ENCODE data around the gene NR1D1. TPM values are rescaled to one million over a fixed set of nuclear protein-coding genes. Genes with fewer than 3 reads are reported as not detected.

Gene NR1D1
- total RNA-seq, 2 experiments from 2014 or later = 5.0 to 5.8 TPM

DNA sequence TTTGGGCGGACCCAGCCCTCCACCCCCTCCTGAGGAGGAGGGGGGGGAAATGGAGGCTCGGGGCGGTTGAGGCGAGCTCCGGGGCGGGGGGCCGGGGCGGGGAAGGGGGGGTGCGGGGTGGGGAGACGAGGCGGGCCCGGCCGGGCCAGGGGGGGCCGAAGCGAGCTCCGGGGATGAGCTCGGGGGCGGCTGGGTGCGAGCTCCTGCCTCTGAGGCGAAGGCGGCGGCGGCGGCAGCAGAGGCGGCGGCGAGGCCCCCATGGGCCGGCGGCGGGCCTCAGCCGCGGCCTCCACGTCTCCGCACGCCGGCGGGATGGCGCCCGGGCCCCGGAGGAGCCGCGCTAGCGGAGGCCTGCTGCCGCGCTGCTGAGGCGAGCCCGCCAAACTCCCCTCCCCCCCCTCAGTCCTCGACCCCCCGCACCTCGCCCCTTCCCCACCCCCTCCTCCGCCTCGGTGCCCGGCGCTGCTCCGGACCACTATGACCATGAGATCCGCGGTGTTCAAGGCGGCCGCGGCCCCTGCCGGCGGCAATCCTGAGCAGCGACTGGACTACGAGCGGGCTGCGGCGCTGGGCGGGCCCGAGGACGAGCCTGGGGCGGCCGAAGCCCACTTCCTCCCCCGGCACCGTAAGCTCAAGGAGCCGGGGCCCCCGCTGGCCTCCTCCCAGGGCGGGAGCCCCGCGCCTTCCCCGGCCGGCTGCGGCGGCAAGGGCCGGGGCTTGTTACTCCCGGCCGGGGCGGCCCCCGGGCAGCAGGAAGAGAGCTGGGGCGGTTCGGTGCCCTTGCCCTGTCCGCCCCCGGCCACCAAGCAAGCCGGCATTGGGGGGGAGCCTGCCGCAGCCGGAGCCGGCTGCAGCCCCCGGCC is 22.0 kb upstream of the NR1D1 start:
- peak; percentile 68 for DNase-seq
- POLR2A ChIA-PET = interaction anchor here (0.7 to 5.6 kb wide), 13 partner anchors 9 to 166 kb away, joined by 3 to 48 read pairs (median 6); partner anchors contain the start of genes CASC3, CDC6, CSF3 and NR1D1
- no peak overlapping the region for H3K27ac Mint-ChIP-seq
- H3K4me3 Mint-ChIP-seq = peak overlapping the region; percentile 58
- no peaks in the 10 kb centered on the region for H3K9me3 Mint-ChIP-seq
- H3K4me1 Mint-ChIP-seq = peaks cover 34% of the 10 kb centered on the region
- H3K27me3 Mint-ChIP-seq = no peaks in the 10 kb centered on the region
- peaks cover 20% of the 10 kb centered on the region for H3K36me3 Mint-ChIP-seq
- peak; percentile 33 for ATAC-seq (ENCODE audit: low read depth)

DNA sequence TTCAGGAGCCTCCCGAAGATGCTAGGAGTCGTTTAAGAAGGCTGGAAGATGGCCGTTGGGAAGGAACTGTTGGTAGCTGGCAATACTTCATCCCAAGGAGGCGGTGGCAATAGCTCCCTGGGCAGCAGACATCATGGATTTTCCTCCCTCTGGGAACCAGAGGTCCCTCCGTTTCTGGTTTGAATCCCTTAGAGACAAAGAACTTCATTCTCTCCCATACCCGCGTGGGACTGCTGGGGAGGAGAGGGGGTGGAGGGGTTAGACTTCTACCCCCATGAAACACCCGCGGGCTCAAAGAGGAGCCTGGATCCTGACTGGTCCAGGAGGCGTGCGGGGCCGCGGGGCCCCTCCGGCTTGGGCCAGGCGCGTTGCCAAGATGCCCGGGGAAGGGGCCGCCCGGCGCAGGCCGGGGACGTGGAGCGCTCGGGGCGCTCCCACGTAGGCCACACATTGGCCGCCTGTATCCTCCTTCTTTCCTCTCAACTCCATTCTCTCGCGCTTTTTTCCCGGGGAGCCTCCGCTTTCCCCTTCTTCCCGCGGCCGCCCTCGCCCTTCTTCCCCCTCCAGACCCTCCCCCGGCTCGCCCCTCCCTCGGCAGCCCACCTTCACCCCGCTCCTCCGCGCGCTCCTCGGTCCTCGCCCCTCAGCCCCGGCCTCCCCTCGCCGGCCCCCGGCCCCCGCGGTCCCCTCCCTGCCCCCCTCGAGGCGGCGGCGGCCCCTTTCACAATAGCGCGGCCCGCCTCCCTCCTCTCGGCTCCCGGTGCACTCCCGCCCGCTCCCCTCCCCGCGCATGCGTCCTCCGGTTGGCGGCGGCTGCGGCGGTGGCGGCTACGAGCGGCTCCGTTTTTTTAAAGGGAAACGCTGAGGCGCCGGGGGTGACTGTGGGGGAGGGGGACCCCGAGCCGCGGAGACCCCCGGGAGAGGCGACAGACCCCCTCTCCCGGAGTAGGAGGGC is 21.1 kb upstream of the NR1D1 start, which contains the start of gene MSL1:
TSS of gene MSL1 (plus strand) at position 791 of the 955 bp plus-strand sequence. CDS start 642 bp downstream, outside the sequence.
- Mint-ChIP-seq H3K27me3 (no peaks in the 10 kb centered on the region), H3K27ac (peak within 1 kb of the TSS; percentile 75), H3K4me3 (peak within 1 kb of the TSS; percentile 81), H3K4me1 (peaks cover 33% of the 10 kb centered on the region), H3K9me3 (no peaks in the 10 kb centered on the region), H3K36me3 (peaks cover 17% of the 10 kb centered on the region)
- DNase-seq = peak; percentile 91
- POLR2A ChIA-PET = interaction anchor here (0.7 to 5.6 kb wide), 8 partner anchors 8 to 141 kb away, joined by 3 to 48 read pairs (median 10); partner anchors contain the start of genes CASC3, NR1D1, PSMD3 and WIPF2
- peak; percentile 60 for ATAC-seq (ENCODE audit: low read depth)

DNA sequence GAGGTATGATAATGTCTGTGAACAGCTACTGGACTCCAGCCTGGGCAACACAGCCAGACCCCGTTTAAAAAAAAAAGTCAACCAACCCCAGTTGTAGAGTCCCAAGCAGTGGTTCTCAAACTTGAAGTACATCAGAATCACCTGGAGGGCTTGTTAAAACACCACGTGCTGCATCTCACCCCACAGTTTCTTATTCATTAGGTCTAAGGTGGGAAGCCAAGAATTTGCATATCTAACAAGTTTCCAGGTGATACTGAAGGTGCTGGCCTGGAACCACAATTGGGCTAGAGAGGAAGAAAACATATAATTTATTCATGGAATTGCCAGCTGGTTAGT is 14.7 kb upstream of the NR1D1 start:
- Mint-ChIP-seq H3K27ac (no peak overlapping the region), H3K4me3 (no peak overlapping the region), H3K9me3 (no peaks in the 10 kb centered on the region), H3K27me3 (no peaks in the 10 kb centered on the region), H3K36me3 (no peaks in the 10 kb centered on the region), H3K4me1 (peaks cover 40% of the 10 kb centered on the region)
- POLR2A ChIA-PET = interaction anchor here (0.5 to 3.0 kb wide), 4 partner anchors 9 to 76 kb away, joined by 3 to 45 read pairs (median 13); partner anchors contain the start of gene MSL1
- DNase-seq (no peak), ATAC-seq (ENCODE audit: low read depth) (no peak)

DNA sequence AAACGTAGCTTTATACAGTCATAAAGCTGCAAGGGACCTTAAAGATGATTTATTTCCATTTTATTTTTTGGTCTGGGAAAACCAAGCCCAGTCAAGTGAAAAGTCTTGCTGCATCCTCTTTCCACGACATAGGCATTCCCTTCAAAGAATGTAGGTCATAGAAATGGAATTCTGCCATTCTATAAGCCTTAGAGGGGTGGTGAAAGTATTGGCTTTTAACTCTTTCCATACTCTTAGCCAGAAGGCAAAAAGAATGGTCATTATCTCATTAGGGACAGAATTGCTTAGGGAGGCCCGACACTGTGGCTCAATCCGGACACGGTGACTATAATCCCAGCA is 13.5 kb upstream of the NR1D1 start:
- no peaks in the 10 kb centered on the region for H3K36me3 Mint-ChIP-seq
- H3K27ac Mint-ChIP-seq = peak overlapping the region; percentile 57
- H3K4me1 Mint-ChIP-seq = peaks cover 44% of the 10 kb centered on the region
- peak overlapping the region; percentile 94 for H3K4me3 Mint-ChIP-seq
- no peaks in the 10 kb centered on the region for H3K27me3 Mint-ChIP-seq
- POLR2A ChIA-PET = interaction anchor here (0.6 to 5.3 kb wide), 12 partner anchors 10 to 218 kb away, joined by 3 to 46 read pairs (median 6); partner anchors contain the start of genes CASC3, MED24, MSL1 and NR1D1
- DNase-seq = no peak
- no peaks in the 10 kb centered on the region for H3K9me3 Mint-ChIP-seq
- ATAC-seq (ENCODE audit: low read depth) = no peak

DNA sequence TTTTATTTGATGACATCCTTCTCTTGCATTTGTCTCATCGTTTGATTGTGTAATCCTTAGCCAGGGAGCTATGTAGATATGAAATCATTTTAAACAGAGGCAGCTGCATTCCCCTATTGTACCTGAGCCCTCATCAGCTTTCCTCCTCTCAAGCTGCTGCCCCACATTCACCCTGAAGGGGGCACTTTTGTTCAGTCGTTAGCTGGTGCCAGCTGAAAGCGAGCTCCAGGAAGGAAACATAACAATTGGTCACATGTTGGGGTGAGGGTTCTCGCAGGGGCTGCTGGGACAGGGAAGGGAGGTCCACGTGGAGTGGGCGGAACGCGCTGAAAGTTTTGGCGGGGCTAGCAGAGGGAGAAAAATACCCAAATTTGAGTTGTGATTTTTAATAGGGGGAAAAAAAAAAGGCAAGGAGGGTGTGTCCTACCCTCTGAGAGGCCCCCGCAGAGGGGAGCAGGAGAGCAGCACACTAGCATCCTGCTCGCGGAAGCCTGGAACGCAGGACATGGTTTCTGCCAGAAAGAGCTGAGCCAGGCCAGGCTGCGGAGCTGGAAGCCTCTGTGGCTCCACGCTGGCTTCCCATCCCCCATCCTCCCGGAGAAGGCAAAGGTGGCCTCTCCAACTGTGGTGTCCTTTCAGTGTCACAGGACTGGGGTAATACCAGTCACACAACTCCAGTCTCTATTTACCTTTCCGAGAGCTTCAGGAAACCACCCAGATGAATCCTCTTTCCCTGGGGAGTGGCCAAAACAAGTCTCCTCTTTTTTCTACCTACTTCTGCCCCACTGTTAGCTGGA is 12.9 kb upstream of the NR1D1 start:
- no peaks in the 10 kb centered on the region for H3K36me3 Mint-ChIP-seq
- no peaks in the 10 kb centered on the region for H3K27me3 Mint-ChIP-seq
- POLR2A ChIA-PET = interaction anchor here (0.6 to 5.3 kb wide), 19 partner anchors 10 to 218 kb away, joined by 3 to 46 read pairs (median 3); partner anchors contain the start of genes CASC3, MED24, MSL1 and NR1D1
- DNase-seq (peak; percentile 86), ATAC-seq (ENCODE audit: low read depth) (peak; percentile 85)
- peak overlapping the region; percentile 80 for H3K27ac Mint-ChIP-seq
- H3K9me3 Mint-ChIP-seq = no peaks in the 10 kb centered on the region
- H3K4me3 Mint-ChIP-seq = peak overlapping the region; percentile 94
- H3K4me1 Mint-ChIP-seq = peaks cover 45% of the 10 kb centered on the region

DNA sequence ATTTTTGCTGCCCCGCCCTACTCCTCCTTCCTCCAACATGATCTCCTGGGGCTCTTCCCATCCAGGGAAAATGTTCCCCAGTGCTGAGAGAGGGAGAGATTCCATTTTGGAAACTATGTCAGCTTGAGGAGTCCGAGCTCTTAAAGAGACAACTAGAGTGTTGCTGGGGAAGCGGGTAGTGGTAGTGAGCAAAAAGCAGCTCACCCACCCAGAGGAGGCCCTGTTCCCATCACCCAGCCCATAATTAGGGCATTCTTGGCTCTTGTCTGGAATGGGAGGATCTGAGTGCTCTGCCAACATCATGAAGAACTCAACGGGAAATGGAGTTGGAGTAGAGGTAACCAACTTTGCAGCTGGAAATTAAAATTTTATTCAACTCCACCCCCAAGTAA is 12.3 kb upstream of the NR1D1 start:
- H3K27ac Mint-ChIP-seq = peak overlapping the region; percentile 80
- no peaks in the 10 kb centered on the region for H3K36me3 Mint-ChIP-seq
- peaks cover 48% of the 10 kb centered on the region for H3K4me1 Mint-ChIP-seq
- H3K4me3 Mint-ChIP-seq = peak overlapping the region; percentile 94
- peaks cover 3% of the 10 kb centered on the region for H3K27me3 Mint-ChIP-seq
- no peaks in the 10 kb centered on the region for H3K9me3 Mint-ChIP-seq
- POLR2A ChIA-PET = interaction anchor here (0.7 to 5.3 kb wide), 14 partner anchors 10 to 106 kb away, joined by 3 to 46 read pairs (median 8); partner anchors contain the start of genes CASC3, MED24, MSL1 and NR1D1
- no peak for ATAC-seq (ENCODE audit: low read depth)
- DNase-seq = no peak

DNA sequence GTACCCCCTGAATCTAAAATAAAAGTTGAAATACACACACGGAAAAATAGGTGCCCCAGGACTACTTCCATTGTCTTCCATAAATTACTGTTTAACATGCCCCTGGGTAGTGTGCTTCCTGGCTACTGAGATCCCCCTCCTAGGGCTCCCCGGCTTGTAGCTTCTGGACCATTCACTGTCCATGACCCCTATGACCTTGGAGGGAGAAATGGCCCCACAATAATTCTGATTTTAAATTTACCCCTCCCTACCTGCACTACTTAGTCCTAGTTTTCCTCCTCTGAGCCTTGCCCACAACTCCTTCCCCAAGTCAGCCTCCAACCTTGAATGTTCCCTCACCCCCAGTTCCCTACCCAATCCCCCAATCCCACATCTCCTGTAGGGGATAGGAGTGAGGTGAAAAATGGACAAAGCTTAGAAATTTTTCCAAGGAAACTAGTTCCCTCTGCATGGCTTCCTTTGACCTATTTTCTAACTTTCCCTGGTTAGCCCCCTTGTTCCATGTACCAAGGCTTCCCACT is 11.9 kb upstream of the NR1D1 start:
- peak overlapping the region; percentile 35 for H3K4me3 Mint-ChIP-seq
- H3K27me3 Mint-ChIP-seq = peaks cover 3% of the 10 kb centered on the region
- peak overlapping the region; percentile 89 for H3K27ac Mint-ChIP-seq
- POLR2A ChIA-PET = interaction anchor here (0.6 to 5.3 kb wide), 15 partner anchors 9 to 913 kb away, joined by 3 to 46 read pairs (median 10); partner anchors contain the start of genes CASC3, MED24, MSL1 and NR1D1
- no peaks in the 10 kb centered on the region for H3K9me3 Mint-ChIP-seq
- ATAC-seq (ENCODE audit: low read depth) = no peak
- DNase-seq = no peak
- H3K36me3 Mint-ChIP-seq = no peaks in the 10 kb centered on the region
- H3K4me1 Mint-ChIP-seq = peaks cover 53% of the 10 kb centered on the region

DNA sequence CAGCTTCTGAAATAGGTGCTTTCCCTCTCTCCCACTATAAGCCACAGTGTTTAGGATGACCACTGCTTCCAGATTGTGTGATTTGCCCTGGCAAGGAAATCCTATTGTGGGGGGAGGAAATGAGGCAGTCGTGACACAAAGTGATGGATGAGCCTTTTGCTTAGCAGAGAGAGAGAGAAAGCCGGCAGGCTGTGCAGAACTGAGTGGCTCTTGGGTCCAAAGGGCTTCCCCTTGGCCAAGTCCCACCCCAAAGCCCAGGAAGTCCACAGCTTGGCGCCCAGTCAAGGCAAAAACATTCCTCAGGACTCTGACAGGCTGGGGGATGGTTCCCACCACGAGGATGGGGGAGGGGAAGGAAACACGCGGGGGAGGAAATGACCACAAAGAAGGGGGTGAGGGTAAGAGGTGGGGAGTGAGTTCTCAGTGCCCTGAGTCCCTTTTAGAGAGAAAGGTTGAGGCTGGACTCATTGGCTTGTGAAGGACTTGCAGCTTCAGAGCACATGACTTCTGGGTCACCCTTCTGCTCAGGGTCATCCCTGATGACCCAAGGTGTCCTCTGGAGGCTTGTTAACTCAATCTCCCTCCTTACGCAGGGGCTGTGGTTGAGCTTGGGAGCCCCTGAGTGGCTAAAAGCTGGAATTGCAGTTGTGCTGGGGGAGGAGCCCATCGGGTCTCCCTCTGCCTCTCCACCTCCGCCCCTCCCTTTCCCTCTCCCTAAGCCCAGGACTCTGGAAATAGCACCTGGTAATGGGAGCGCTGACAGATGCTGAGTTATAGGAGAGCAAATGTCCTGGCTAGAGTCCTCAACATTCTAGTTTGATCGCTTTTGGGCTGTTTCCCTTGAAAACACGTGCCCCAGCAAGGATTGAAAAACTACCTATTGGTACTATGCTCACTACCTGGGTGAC is 11.1 kb upstream of the NR1D1 start:
- DNase-seq (peak; percentile 72), ATAC-seq (ENCODE audit: low read depth) (peak; percentile 48)
- H3K4me3 Mint-ChIP-seq = peak overlapping the region; percentile 74
- POLR2A ChIA-PET = interaction anchor here (0.6 to 5.3 kb wide), 11 partner anchors 8 to 913 kb away, joined by 3 to 46 read pairs (median 10); partner anchors contain the start of genes CASC3, MED24, MSL1 and NR1D1
- no peaks in the 10 kb centered on the region for H3K36me3 Mint-ChIP-seq
- H3K27me3 Mint-ChIP-seq = peaks cover 8% of the 10 kb centered on the region
- H3K9me3 Mint-ChIP-seq = no peaks in the 10 kb centered on the region
- H3K27ac Mint-ChIP-seq = peak overlapping the region; percentile 89
- H3K4me1 Mint-ChIP-seq = peaks cover 60% of the 10 kb centered on the region

DNA sequence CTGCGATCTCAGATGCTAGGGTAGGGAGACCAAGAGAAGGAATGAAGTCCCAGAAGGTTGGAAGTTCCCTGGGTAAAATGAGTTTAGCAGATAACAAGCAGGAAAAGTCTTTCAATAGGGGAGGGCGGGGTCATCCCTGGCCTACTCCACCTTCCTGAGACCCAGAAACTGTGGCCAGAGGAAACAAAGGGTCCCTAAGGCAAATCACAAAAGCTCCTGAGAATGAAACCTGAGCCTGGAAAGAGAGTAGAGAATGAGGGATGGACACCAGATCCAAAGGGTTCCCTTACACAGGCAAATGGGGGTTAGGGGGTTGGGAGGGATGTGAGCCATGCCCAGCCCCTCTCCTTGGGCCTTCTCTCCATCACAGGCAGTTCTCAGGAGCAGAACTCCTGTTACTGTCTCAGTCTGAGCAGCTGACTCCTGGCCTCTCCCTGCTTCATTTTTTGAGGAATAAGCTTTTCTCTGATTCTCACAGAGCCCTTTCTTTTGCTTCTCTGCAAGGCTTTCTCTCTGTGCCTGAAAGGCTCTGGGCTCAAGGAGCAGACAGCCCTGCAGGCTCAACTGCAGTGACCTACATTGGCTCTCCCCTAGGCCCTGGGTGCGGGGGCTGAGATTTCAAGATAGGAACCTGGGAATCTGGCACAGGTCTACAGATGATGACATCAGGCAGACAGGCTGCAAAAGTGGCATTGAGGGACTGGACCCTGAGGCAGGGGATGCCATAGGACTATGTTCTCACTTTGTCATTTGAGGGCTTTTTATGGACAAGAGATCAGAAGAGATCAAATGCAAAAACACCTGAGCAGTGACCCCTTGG is 9.8 kb upstream of the NR1D1 start:
- H3K4me3 Mint-ChIP-seq = no peak overlapping the region
- H3K27me3 Mint-ChIP-seq = peaks cover 12% of the 10 kb centered on the region
- POLR2A ChIA-PET = interaction anchor here (0.6 to 5.3 kb wide), 8 partner anchors 10 to 428 kb away, joined by 3 to 46 read pairs (median 8); partner anchors contain the start of genes MED24, MSL1, NR1D1 and THRA
- DNase-seq (no peak), ATAC-seq (ENCODE audit: low read depth) (no peak)
- H3K27ac Mint-ChIP-seq = peak overlapping the region; percentile 52
- no peaks in the 10 kb centered on the region for H3K9me3 Mint-ChIP-seq
- peaks cover 68% of the 10 kb centered on the region for H3K4me1 Mint-ChIP-seq
- no peaks in the 10 kb centered on the region for H3K36me3 Mint-ChIP-seq

DNA sequence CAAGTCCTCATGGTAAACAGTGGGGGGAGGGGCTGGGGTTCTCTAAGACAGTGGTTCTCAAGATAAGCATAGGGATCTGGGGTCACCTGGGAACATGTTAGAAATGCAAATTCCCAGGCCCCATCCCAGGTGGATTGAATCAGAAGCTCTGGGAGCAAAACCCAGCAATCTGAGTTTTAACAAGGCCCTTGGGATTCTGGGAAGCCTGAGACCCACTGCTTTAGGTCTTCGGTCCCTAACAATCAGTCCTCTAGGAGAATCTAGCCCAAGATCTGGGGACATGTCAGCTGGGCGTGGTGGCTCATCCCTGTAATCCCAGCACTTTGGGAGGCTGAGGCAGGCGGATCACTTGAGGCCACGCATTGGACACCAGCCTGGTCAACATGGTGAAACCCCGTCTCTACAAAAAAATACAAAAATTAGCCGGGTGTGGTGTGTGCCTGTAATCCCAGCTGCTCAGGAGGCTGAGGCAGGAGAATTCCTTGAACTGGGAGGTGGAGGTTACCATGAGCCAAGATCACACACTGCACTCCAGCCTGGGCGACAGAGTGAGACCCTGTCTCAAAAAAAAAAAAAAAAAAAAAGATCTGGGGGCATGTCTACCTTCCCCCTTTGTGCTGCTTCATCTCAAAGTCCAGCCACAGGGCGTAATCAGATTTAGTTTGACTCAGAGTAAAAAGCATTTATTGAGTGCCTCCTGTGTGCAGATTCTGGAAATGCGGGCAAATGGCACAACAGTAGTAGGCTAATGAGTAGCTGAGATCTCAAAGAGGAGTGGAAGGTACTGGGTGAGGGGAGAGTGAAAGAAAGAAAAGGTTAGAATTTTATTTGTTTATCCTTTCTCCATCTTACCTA is 8.8 kb upstream of the NR1D1 start:
- no peak for DNase-seq
- no peak for ATAC-seq (ENCODE audit: low read depth)
- POLR2A ChIA-PET = interaction anchor here (0.7 to 5.3 kb wide), 4 partner anchors 10 to 427 kb away, joined by 5 to 46 read pairs (median 18); partner anchors contain the start of genes MSL1 and NR1D1
- peaks cover 78% of the 10 kb centered on the region for H3K4me1 Mint-ChIP-seq
- H3K4me3 Mint-ChIP-seq = no peak overlapping the region
- H3K36me3 Mint-ChIP-seq = no peaks in the 10 kb centered on the region
- no peak overlapping the region for H3K27ac Mint-ChIP-seq
- peaks cover 12% of the 10 kb centered on the region for H3K27me3 Mint-ChIP-seq
- H3K9me3 Mint-ChIP-seq = no peaks in the 10 kb centered on the region
